Measurements from ENCODE around the gene GGT6. TPM values are rescaled to one million over a fixed set of nuclear protein-coding genes. Genes with fewer than 3 reads are reported as not detected.

The GGT6 gene
- total RNA-seq, 1 donor: not detected

GRCh38 chr17:4531988-4532736 is 28.2 kb downstream of the GGT6 start:
- no peak overlapping the region for H3K4me3 ChIP-seq (ENCODE audit: insufficient read depth, low read length)
- no peak for TF ChIP-seq CTCF (IDR thresholded peaks at IDR 0.05; ENCODE audit: extremely low read depth, low read depth, low read length)

GRCh38 chr17:4530799-4531730 is 29.3 kb downstream of the GGT6 start:
- Histone ChIP-seq H3K27me3 (ENCODE audit: insufficient read depth, low read length) (no peaks in the 10 kb centered on the region), H3K36me3 (ENCODE audit: insufficient read depth, low read length) (no peaks in the 10 kb centered on the region), H3K9me3 (ENCODE audit: low read depth, low read length) (no peaks in the 10 kb centered on the region), H3K4me2 (ENCODE audit: insufficient read depth, low read length) (no peak overlapping the region), H4K20me1 (ENCODE audit: insufficient read depth, low read length) (no peaks in the 10 kb centered on the region), H2AFZ (ENCODE audit: low read length) (no peak overlapping the region), H3K79me2 (ENCODE audit: insufficient read depth, low read length) (no peaks in the 10 kb centered on the region), H3K27ac (ENCODE audit: low read depth, low read length) (no peak overlapping the region), H3K4me3 (ENCODE audit: insufficient read depth, low read length) (no peak overlapping the region), H3K4me1 (ENCODE audit: insufficient read depth, low read length) (no peaks in the 10 kb centered on the region)
- TF ChIP-seq CTCF (IDR thresholded peaks at IDR 0.05; ENCODE audit: extremely low read depth, low read depth, low read length): no peak
- DNase-seq (ENCODE audit: insufficient read length, low spot score, missing footprints): no peak

More at GRCh38 chr17:4531988-4532736, 28.2 kb downstream of the GGT6 start:
- peaks cover 1% of the 10 kb centered on the region for H3K36me3 ChIP-seq (ENCODE audit: insufficient read depth, low read length)
- H3K9me3 ChIP-seq (ENCODE audit: low read depth, low read length): no peaks in the 10 kb centered on the region
- H4K20me1 ChIP-seq (ENCODE audit: insufficient read depth, low read length): peaks cover 4% of the 10 kb centered on the region
- H2AFZ ChIP-seq (ENCODE audit: low read length): no peak overlapping the region
- H3K4me2 ChIP-seq (ENCODE audit: insufficient read depth, low read length): no peak overlapping the region
- no peaks in the 10 kb centered on the region for H3K27me3 ChIP-seq (ENCODE audit: insufficient read depth, low read length)
- no peaks in the 10 kb centered on the region for H3K4me1 ChIP-seq (ENCODE audit: insufficient read depth, low read length)
- no peak overlapping the region for H3K27ac ChIP-seq (ENCODE audit: low read depth, low read length)
- DNase-seq (ENCODE audit: insufficient read length, low spot score, missing footprints): no peak
- no peaks in the 10 kb centered on the region for H3K79me2 ChIP-seq (ENCODE audit: insufficient read depth, low read length)

GRCh38 chr17:4529533-4530152 is 30.7 kb downstream of the GGT6 start:
- no peak overlapping the region for H2AFZ ChIP-seq (ENCODE audit: low read length)
- no peak for DNase-seq (ENCODE audit: insufficient read length, low spot score, missing footprints)
- H3K79me2 ChIP-seq (ENCODE audit: insufficient read depth, low read length): no peaks in the 10 kb centered on the region
- no peaks in the 10 kb centered on the region for H4K20me1 ChIP-seq (ENCODE audit: insufficient read depth, low read length)
- no peaks in the 10 kb centered on the region for H3K27me3 ChIP-seq (ENCODE audit: insufficient read depth, low read length)
- H3K4me2 ChIP-seq (ENCODE audit: insufficient read depth, low read length): no peak overlapping the region
- H3K9me3 ChIP-seq (ENCODE audit: low read depth, low read length): no peaks in the 10 kb centered on the region
- H3K4me3 ChIP-seq (ENCODE audit: insufficient read depth, low read length): no peak overlapping the region
- no peaks in the 10 kb centered on the region for H3K36me3 ChIP-seq (ENCODE audit: insufficient read depth, low read length)
- H3K27ac ChIP-seq (ENCODE audit: low read depth, low read length): no peak overlapping the region
- TF ChIP-seq CTCF (IDR thresholded peaks at IDR 0.05; ENCODE audit: extremely low read depth, low read depth, low read length): no peak
- no peaks in the 10 kb centered on the region for H3K4me1 ChIP-seq (ENCODE audit: insufficient read depth, low read length)

Data from osteoblast (primary cell).